Pancreas (tissue), 8 donors: ENCODE data around the gene FDCSP. TPM values are rescaled to one million over a fixed set of nuclear protein-coding genes. Genes with fewer than 3 reads are reported as not detected.

Experiments
- polyA plus RNA-seq, 2 donors: library from polyadenylated mRNA; stranded (reverse); fragments of 200-250 nt; gene quantifications; one replicate each; pipeline ENCODE4 v1.2.3, GENCODE V29; 2013
- total RNA-seq, 6 donors: library from RNA; stranded (reverse); fragmentation: NEBNext Ultra II Directional in 4 of 6; extraction: Animal tissue kit (Norgen Biotek cat#: 25700) in 4 of 6; gene quantifications; one replicate each; pipeline versions ENCODE4 v1.2.1 to v1.2.4, GENCODE V29; 2021 to 2023
- donor health status: healthy with polysubstance abuse.
- donor health status: DM: no; HTN: no; CAD: no; lungs with moderate emphysema.
- donor health status: DM: no; HTN: no; CAD: no.
- donor health status: Bipolar disorder and iron deficiency.
- donor health status: DM: yes; HTN: yes; CAD: no.
- donor health status: DM: no; HTN: no; CAD: no.
- donor health status: DM: no; HTN: no; CAD: no.
- donor health status: DM: yes; HTN: yes; CAD: no.

The FDCSP gene
- total and polyA plus RNA-seq, 8 donors, result 0.28 to 0.94 (median 0.61) TPM; not detected in 5

Other genes starting within 250 kb of the FDCSP start
- gene STATH, start 230.2 kb upstream of the FDCSP start, total RNA-seq, result not detected
- not detected for gene STATH, start 230.2 kb upstream of the FDCSP start, polyA plus RNA-seq
- not detected for gene HTN3, start 197.7 kb upstream of the FDCSP start, total RNA-seq
- not detected for gene HTN3, start 197.7 kb upstream of the FDCSP start, polyA plus RNA-seq
- gene HTN1, start 175.7 kb upstream of the FDCSP start, total RNA-seq, result not detected
- gene HTN1, start 175.7 kb upstream of the FDCSP start, polyA plus RNA-seq, result not detected
- gene PRR27, start 71.9 kb upstream of the FDCSP start, total RNA-seq, result not detected
- gene PRR27, start 71.9 kb upstream of the FDCSP start, polyA plus RNA-seq, result not detected
- gene ODAM, start 30.4 kb upstream of the FDCSP start, total RNA-seq, result 1 to 10 TPM in 1 of 6 donors, under 1 TPM in 3, not detected in 2; 0.34 to 1.2 (median 0.63) TPM
- gene ODAM, start 30.4 kb upstream of the FDCSP start, polyA plus RNA-seq, result under 1 TPM; 0.19 to 0.61 TPM
- gene CSN3, start 16.5 kb downstream of the FDCSP start, total RNA-seq, result not detected
- gene CSN3, start 16.5 kb downstream of the FDCSP start, polyA plus RNA-seq, result not detected
- gene CABS1, start 108.9 kb downstream of the FDCSP start, total RNA-seq, result not detected
- gene CABS1, start 108.9 kb downstream of the FDCSP start, polyA plus RNA-seq, result not detected
- not detected for gene SMR3A, start 134.6 kb downstream of the FDCSP start, total RNA-seq
- not detected for gene SMR3A, start 134.6 kb downstream of the FDCSP start, polyA plus RNA-seq
- not detected for gene SMR3B, start 157.0 kb downstream of the FDCSP start, total RNA-seq
- gene SMR3B, start 157.0 kb downstream of the FDCSP start, polyA plus RNA-seq, result not detected
- gene OPRPN, start 171.8 kb downstream of the FDCSP start, total RNA-seq, result not detected
- gene OPRPN, start 171.8 kb downstream of the FDCSP start, polyA plus RNA-seq, result not detected
- gene MUC7, start 246.1 kb downstream of the FDCSP start, total RNA-seq, result not detected
- gene MUC7, start 246.1 kb downstream of the FDCSP start, polyA plus RNA-seq, result under 1 TPM in 1 of 2 donors, not detected in 1; 0.02 TPM